Neural cell (in vitro differentiated cells): ENCODE measurements around the gene HLA-A. TPM values are rescaled to one million over a fixed set of nuclear protein-coding genes. Genes with fewer than 3 reads are reported as not detected.

ENCODE experiments used
- polyA plus RNA-seq: library from polyadenylated mRNA; depleted of rRNA; stranded (reverse); fragments of >200 nt; gene quantifications from 2 replicates; pipeline ENCODE4 v1.2.3, GENCODE V29; 2014
- small RNA-seq, 3 experiments: library from RNA; depleted of rRNA; stranded (forward); fragments of <200 nt; gene quantifications; one replicate each; pipeline ENCODE3, GENCODE V24; 2012

The HLA-A gene
- polyA plus RNA-seq, 1 donor from 2014 or later: 47.6 TPM

Small RNAs within 50 kb of the gene (small RNA-seq; reads per million reads assigned to genes)
- 0 reads per million in 3 experiments for gene HLA-U

Other genes starting within 250 kb of the HLA-A start
- gene HLA-F, start 219.1 kb upstream of the HLA-A start, polyA plus RNA-seq: 1.4 TPM in 1 of 2 replicates, not detected in the other
- not detected in 2 replicates for gene HLA-G, start 114.7 kb upstream of the HLA-A start, polyA plus RNA-seq
- gene POLR1H, start 118.7 kb downstream of the HLA-A start, polyA plus RNA-seq: 42.8 and 51.4 TPM in 2 replicates
- 39.7 and 48.1 TPM in 2 replicates for gene PPP1R11, start 124.7 kb downstream of the HLA-A start, polyA plus RNA-seq
- not detected in 2 replicates for gene RNF39, start 133.2 kb downstream of the HLA-A start, polyA plus RNA-seq
- not detected in 2 replicates for gene TRIM31, start 170.6 kb downstream of the HLA-A start, polyA plus RNA-seq
- gene TRIM40, start 193.6 kb downstream of the HLA-A start, polyA plus RNA-seq: not detected in 2 replicates
- not detected in 2 replicates for gene TRIM10, start 218.7 kb downstream of the HLA-A start, polyA plus RNA-seq
- gene TRIM15, start 221.0 kb downstream of the HLA-A start, polyA plus RNA-seq: not detected in 2 replicates